CD14-positive monocyte (primary cell): Measurements from ENCODE around the gene ABRAXAS1. TPM values are rescaled to one million over a fixed set of nuclear protein-coding genes. Genes with fewer than 3 reads are reported as not detected.
A peak's percentile ranks its signal among the peaks of the same experiment; 100 is the strongest.
"Not testable (repeated sequence)": the region's sequence is repeated elsewhere in the genome, so short reads cannot be mapped to it uniquely, and the experiment has no call there.

Experiments
- DNase-seq, 3 donors: peaks; one replicate each; pipeline ENCODE4 v3.0.0-alpha.2; 2011 to 2022
- H2AFZ ChIP-seq: 2 replicates; pipeline ENCODE4 v1.6.0; 2012; ENCODE audit warnings: mild to moderate bottlenecking, low read depth, low read length, inconsistent platforms; ENCODE audit not compliant: insufficient read depth, poor library complexity, severe bottlenecking
- H3K27ac ChIP-seq, 2 donors: 1 replicate in 1 of 2; 2 replicates in 1 of 2; pipeline ENCODE4 v1.5.1; 2012 to 2013; ENCODE audit warnings: low read length in 2 of 2, control low read depth in 1 of 2, inconsistent platforms in 1 of 2, low read depth in 1 of 2, mild to moderate bottlenecking in 1 of 2
- H3K27me3 ChIP-seq, 2 donors: one replicate each; pipeline versions ENCODE4 v1.6.0 to v1.6.1; 2011 to 2013; ENCODE audit warnings: low read length in 2 of 2; ENCODE audit not compliant: control insufficient read depth in 2 of 2, insufficient read depth in 2 of 2
- H3K36me3 ChIP-seq, 2 donors: replicated peaks in 1 of 2; 1 replicate in 1 of 2; 2 replicates in 1 of 2; pipeline versions ENCODE4 v1.5.1 to v1.6.1; 2012 to 2013; ENCODE audit warnings: low read length in 2 of 2, control low read depth in 1 of 2, inconsistent platforms in 1 of 2, mild to moderate bottlenecking in 1 of 2; ENCODE audit not compliant: insufficient read depth in 2 of 2, control insufficient read depth in 1 of 2
- H3K4me1 ChIP-seq, 2 donors: 1 replicate in 1 of 2; 2 replicates in 1 of 2; pipeline versions ENCODE4 v1.5.1 to v1.6.1; 2012 to 2013; ENCODE audit warnings: low read length in 2 of 2, control low read depth in 1 of 2, inconsistent platforms in 1 of 2, mild to moderate bottlenecking in 1 of 2, moderate library complexity in 1 of 2; ENCODE audit not compliant: insufficient read depth in 2 of 2, control insufficient read depth in 1 of 2
- H3K4me2 ChIP-seq: replicated peaks from 2 replicates; pipeline ENCODE3; 2012; ENCODE audit warnings: low read length, moderate library complexity, mild to moderate bottlenecking; ENCODE audit not compliant: poor library complexity, severe bottlenecking; ENCODE audit errors: extremely low read depth
- H3K4me3 ChIP-seq, 3 experiments: fragments of 200-600 bp in 1 of 3; sonication (generic) in 1 of 3; replicated peaks in 1 of 3; 1 replicate in 2 of 3; 2 replicates in 1 of 3; pipeline ENCODE4 v1.5.1; 2011 to 2013; ENCODE audit warnings: low read length in 3 of 3, mild to moderate bottlenecking in 3 of 3, control low read depth in 2 of 3, low read depth in 2 of 3, inconsistent platforms in 1 of 3, moderate library complexity in 1 of 3
- H3K79me2 ChIP-seq: 2 replicates; pipeline ENCODE4 v1.6.0; 2012; ENCODE audit warnings: mild to moderate bottlenecking, control low read depth, inconsistent platforms, low read length, moderate library complexity; ENCODE audit not compliant: insufficient read depth
- H3K9ac ChIP-seq: 2 replicates; pipeline ENCODE4 v1.6.0; 2017; ENCODE audit warnings: low read length, mild to moderate bottlenecking; ENCODE audit not compliant: insufficient read depth, poor library complexity, severe bottlenecking
- H3K9me3 ChIP-seq, 2 donors: replicated peaks in 1 of 2; 1 replicate in 1 of 2; 2 replicates in 1 of 2; pipeline versions ENCODE4 v1.5.1 to v1.6.1; 2012 to 2013; ENCODE audit warnings: low read length in 2 of 2, control low read depth in 1 of 2; ENCODE audit not compliant: control insufficient read depth in 1 of 2, insufficient read depth in 1 of 2
- H4K20me1 ChIP-seq: 2 replicates; pipeline ENCODE4 v1.6.0; 2012; ENCODE audit warnings: mild to moderate bottlenecking, low read length, control low read depth, moderate library complexity; ENCODE audit not compliant: insufficient read depth
- H3K27ac Mint-ChIP-seq, 7 donors: one replicate each; pipeline ENCODE4 v1.8.0; 2020; ENCODE audit warnings: mild to moderate bottlenecking in 7 of 7, mixed read lengths in 7 of 7, moderate library complexity in 6 of 7, inconsistent platforms in 2 of 7
- H3K27me3 Mint-ChIP-seq, 3 donors: one replicate each; pipeline ENCODE4 v1.8.0; 2021 to 2022; ENCODE audit warnings: low read depth in 3 of 3, mild to moderate bottlenecking in 3 of 3, mixed read lengths in 3 of 3, moderate library complexity in 3 of 3, inconsistent platforms in 1 of 3
- H3K36me3 Mint-ChIP-seq, 2 donors: one replicate each; pipeline ENCODE4 v1.8.0; 2020; ENCODE audit warnings: mixed read lengths in 2 of 2, inconsistent platforms in 1 of 2, mild to moderate bottlenecking in 1 of 2
- H3K4me1 Mint-ChIP-seq: one replicate; pipeline ENCODE4 v1.8.0; 2020; ENCODE audit warnings: mild to moderate bottlenecking, mixed read lengths
- H3K4me3 Mint-ChIP-seq, 2 donors: one replicate each; pipeline ENCODE4 v1.8.0; 2020; ENCODE audit warnings: mild to moderate bottlenecking in 2 of 2, mixed read lengths in 2 of 2, moderate library complexity in 1 of 2
- H3K9me3 Mint-ChIP-seq, 7 donors: one replicate each; pipeline ENCODE4 v1.8.0; 2020 to 2022; ENCODE audit warnings: mixed read lengths in 7 of 7, mild to moderate bottlenecking in 6 of 7, moderate library complexity in 6 of 7, inconsistent platforms in 2 of 7
- WGBS: methylation state at CpG from one replicate; pipeline ENCODE4 v1.1.5; 2013; ENCODE audit warnings: missing lambda C conversion rate; ENCODE audit not compliant: insufficient coverage; 5-methylcytosine and 5-hydroxymethylcytosine counted together
- intact Hi-C, 2 donors: fragments of 100-400 bp; cut with micrococcal nuclease; formaldehyde crosslinking; loops; one replicate each; pipeline versions ENCODE4 v1.15.0 to v1.15.1; 2023
- polyA plus RNA-seq, 3 donors: library from polyadenylated mRNA; depleted of rRNA in 1 of 3; unstranded in 2 of 3; stranded (reverse) in 1 of 3; fragments of 300-500 nt in 2 of 3; fragments of >200 nt in 1 of 3; fragmentation: Illumina TruSeq in 2 of 3; gene quantifications; 1 replicate in 2 of 3; 2 replicates in 1 of 3; pipeline ENCODE4 v1.2.3, GENCODE V29; 2012 to 2021
- TF ChIP-seq, protein P1 (sequence below): fragments of 200-600 bp; IDR thresholded peaks from one replicate; pipeline ENCODE4 v1.8.0; 2022; ENCODE audit warnings: antibody characterized with exemption, mild to moderate bottlenecking

ABRAXAS1 gene
- polyA plus RNA-seq, 3 donors = 6.0 to 10.8 (median 6.8) TPM

DNA sequence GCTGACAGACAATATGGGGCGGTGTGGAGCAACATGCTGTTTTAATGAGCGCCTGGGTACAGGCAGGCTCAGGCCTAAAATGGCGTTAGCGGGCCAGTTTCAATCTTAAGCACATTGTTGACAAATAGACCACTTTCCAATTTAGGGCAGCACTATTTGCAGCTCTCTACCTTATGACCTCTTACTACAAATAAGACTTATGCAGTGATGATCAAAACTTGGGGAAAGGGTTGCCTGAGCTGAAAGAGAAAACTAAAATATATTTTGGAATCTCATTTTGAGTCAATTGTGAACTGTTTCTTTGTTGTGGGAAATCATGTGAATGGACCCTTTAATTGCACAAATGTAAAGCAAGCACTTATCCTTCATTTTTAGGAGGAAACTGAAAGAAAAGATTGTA lies 25.5 kb upstream of the ABRAXAS1 start:
- Histone ChIP-seq H3K4me1 (no peaks in the 10 kb centered on the region), H3K36me3 (no peaks in the 10 kb centered on the region), H3K4me3 (no peak overlapping the region), H3K27ac (no peak overlapping the region), H2AFZ (no peak overlapping the region), H3K4me2 (no peak overlapping the region), H3K27me3 (no peaks in the 10 kb centered on the region), H3K9ac (no peak overlapping the region), H4K20me1 (no peaks in the 10 kb centered on the region), H3K9me3 (no peaks in the 10 kb centered on the region), H3K79me2 (no peaks in the 10 kb centered on the region)
- WGBS = 70% methylated on average over 2 of the region's 4 CpGs
- intact Hi-C loops = no loop called here
- peaks cover 0 to 2% (median 0%) of the 10 kb centered on the region in 7 donors for H3K9me3 Mint-ChIP-seq
- H3K27ac Mint-ChIP-seq = no peak overlapping the region
- DNase-seq = no peak
- peaks cover 5% of the 10 kb centered on the region for H3K4me1 Mint-ChIP-seq
- TF ChIP-seq, protein P1, sequence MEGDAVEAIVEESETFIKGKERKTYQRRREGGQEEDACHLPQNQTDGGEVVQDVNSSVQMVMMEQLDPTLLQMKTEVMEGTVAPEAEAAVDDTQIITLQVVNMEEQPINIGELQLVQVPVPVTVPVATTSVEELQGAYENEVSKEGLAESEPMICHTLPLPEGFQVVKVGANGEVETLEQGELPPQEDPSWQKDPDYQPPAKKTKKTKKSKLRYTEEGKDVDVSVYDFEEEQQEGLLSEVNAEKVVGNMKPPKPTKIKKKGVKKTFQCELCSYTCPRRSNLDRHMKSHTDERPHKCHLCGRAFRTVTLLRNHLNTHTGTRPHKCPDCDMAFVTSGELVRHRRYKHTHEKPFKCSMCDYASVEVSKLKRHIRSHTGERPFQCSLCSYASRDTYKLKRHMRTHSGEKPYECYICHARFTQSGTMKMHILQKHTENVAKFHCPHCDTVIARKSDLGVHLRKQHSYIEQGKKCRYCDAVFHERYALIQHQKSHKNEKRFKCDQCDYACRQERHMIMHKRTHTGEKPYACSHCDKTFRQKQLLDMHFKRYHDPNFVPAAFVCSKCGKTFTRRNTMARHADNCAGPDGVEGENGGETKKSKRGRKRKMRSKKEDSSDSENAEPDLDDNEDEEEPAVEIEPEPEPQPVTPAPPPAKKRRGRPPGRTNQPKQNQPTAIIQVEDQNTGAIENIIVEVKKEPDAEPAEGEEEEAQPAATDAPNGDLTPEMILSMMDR = no peak
- H3K27me3 Mint-ChIP-seq = peaks cover 0 to 2% (median 0%) of the 10 kb centered on the region in 3 donors
- H3K4me3 Mint-ChIP-seq = no peak overlapping the region
- no peaks in the 10 kb centered on the region for H3K36me3 Mint-ChIP-seq

DNA sequence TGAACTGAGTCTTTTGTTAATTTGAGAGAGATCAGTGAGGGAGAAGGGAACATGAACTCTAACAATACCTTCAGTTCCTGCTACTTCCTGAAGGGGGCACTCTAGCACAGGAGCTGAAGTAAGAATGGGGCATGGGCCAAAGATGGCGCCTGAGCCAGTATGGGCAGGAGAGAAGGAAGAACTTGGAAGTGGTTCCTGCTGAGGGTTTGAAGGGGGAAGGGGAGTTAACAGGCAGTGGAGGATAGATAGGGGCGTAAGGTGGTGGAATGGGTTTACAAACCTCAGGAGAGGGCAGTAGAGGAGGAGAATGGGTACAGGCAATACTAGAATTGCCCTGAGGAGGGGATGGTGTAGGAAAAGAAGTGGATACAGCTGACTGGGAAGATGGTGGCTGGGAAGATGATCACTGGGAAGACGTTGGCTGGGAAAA lies 24.3 kb upstream of the ABRAXAS1 start:
- not testable (repeated sequence) for H3K27me3 ChIP-seq, H3K4me3 Mint-ChIP-seq, H3K4me2 ChIP-seq, H3K27ac ChIP-seq, H3K27me3 Mint-ChIP-seq, H3K4me1 ChIP-seq, H3K9me3 ChIP-seq, H3K4me3 ChIP-seq, H3K79me2 ChIP-seq, H3K9me3 Mint-ChIP-seq, H4K20me1 ChIP-seq, H3K36me3 ChIP-seq, H3K36me3 Mint-ChIP-seq, H3K9ac ChIP-seq
- H2AFZ ChIP-seq = peak overlapping the region; percentile 37
- intact Hi-C loops = loop anchor here in 1 of 2 donors (2.0 kb wide), 1 partner anchor 130 kb away; no protein-coding TSS in a partner anchor
- TF ChIP-seq, protein P1 = peak; percentile 81
- 63% methylated on average over 3 of the region's 3 CpGs for WGBS
- DNase-seq = peak; percentile 61 to 75 (median 67)
- Mint-ChIP-seq H3K4me1 (peaks cover 18% of the 10 kb centered on the region), H3K27ac (peak overlapping the region in 2 of 7 donors; percentile 60 to 66)
